ENCODE measurements around the gene TEKT5.
"Not testable (repeated sequence)": the region's sequence is repeated elsewhere in the genome, so short reads cannot be mapped to it uniquely, and the experiment has no call there.

TEKT5 gene

DNA sequence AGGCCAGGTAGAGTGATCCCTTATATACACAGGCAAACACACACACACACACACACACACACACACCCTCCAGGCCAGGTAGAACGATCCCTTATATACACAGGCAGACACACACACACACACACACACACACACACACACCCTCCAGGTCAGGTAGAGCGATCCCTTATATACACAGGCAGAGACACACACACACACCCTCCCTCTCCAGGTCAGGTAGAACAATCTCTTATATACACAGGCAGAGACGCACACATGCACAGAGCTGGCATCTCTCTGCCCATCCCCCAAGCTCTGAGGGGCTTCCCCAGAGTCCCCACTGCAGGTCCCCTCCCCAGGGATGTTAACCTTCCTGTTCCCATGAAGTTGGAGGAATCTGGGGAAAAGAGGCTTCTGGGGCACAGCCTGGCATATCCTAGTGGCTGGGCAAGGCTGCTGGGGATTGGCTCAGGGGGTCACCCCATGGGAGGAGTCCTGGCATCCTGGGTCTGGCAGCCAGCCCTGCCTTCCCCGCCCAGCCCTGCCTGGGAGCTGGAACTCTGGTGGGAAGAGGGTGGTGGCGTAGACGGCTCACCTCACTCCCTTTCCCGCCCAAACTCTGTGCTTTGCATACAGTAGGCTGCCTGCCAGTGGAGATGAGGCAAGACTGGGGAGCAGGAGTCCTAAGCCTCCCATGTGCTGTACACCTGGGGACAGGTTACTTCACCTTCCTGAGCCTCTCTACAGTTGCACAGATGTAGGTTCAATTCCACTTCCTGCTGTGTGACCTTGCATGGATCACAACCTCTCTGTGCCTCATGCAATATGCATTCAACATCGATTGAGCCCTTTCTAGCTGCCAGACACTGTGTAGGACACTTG is 41.8 kb downstream of the TEKT5 start:
- no peaks in the 10 kb centered on the region for H3K36me3 ChIP-seq (ENCODE audit: low read depth)
- H3K27me3 ChIP-seq (ENCODE audit: insufficient read depth, poor library complexity, severe bottlenecking) = no peaks in the 10 kb centered on the region
- H3K4me1 ChIP-seq (ENCODE audit: insufficient read depth, poor library complexity, severe bottlenecking) = peaks cover 4% of the 10 kb centered on the region
- H3K27ac ChIP-seq (ENCODE audit: poor library complexity, severe bottlenecking) = peak overlapping the region; percentile 25
- no peak for TF ChIP-seq CTCF (IDR thresholded peaks at IDR 0.05; ENCODE audit: poor library complexity, severe bottlenecking)
- no peaks in the 10 kb centered on the region for H3K9me3 ChIP-seq (ENCODE audit: severe bottlenecking)
- peak; percentile 99 for ATAC-seq (ENCODE audit: low read depth)
- DNase-seq (ENCODE audit: low spot score) = peak; percentile 95
- H3K4me3 ChIP-seq (ENCODE audit: severe bottlenecking) = peak overlapping the region; percentile 33

- not testable (repeated sequence) for DNase-seq (ENCODE audit: low spot score); H3K36me3 ChIP-seq (ENCODE audit: low read depth); ATAC-seq (ENCODE audit: low read depth); H3K27me3 ChIP-seq (ENCODE audit: insufficient read depth, poor library complexity, severe bottlenecking); H3K4me1 ChIP-seq (ENCODE audit: insufficient read depth, poor library complexity, severe bottlenecking); H3K4me3 ChIP-seq (ENCODE audit: severe bottlenecking); H3K27ac ChIP-seq (ENCODE audit: poor library complexity, severe bottlenecking); H3K9me3 ChIP-seq (ENCODE audit: severe bottlenecking)
Observed at GRCh38 chr16:10649098-10649497, 45.6 kb downstream of the TEKT5 start.

GRCh38 chr16:10647721-10648296 is 46.9 kb downstream of the TEKT5 start:
- no peaks in the 10 kb centered on the region for H3K9me3 ChIP-seq (ENCODE audit: severe bottlenecking)
- DNase-seq (ENCODE audit: low spot score) = no peak
- H3K4me3 ChIP-seq (ENCODE audit: severe bottlenecking) = no peak overlapping the region
- no peaks in the 10 kb centered on the region for H3K36me3 ChIP-seq (ENCODE audit: low read depth)
- no peak for ATAC-seq (ENCODE audit: low read depth)
- H3K4me1 ChIP-seq (ENCODE audit: insufficient read depth, poor library complexity, severe bottlenecking) = no peaks in the 10 kb centered on the region
- no peaks in the 10 kb centered on the region for H3K27me3 ChIP-seq (ENCODE audit: insufficient read depth, poor library complexity, severe bottlenecking)
- H3K27ac ChIP-seq (ENCODE audit: poor library complexity, severe bottlenecking) = no peak overlapping the region
- TF ChIP-seq CTCF (IDR thresholded peaks at IDR 0.05; ENCODE audit: poor library complexity, severe bottlenecking) = no peak

DNA sequence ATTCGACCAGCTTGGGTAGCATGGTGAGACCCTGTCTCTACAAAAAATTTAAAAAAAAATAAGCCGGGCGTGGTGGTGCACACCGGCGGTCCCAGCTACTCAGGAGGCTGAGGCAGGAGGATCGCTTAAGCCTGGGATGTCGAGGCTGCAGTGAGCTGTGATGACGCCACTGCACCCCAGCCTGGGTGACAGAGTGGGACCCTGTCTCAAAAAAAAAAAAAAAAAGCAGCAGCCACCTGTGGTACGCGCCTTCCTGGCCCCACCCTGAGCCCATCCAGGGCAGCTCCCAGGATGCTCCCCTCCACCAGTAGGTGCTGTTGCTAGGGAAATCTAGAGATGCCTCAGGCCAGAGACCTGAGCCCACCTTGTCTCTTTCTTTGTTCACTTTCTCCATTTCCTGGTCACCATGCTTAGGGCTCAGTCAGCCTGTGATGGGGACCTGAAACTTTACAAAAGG is 47.4 kb downstream of the TEKT5 start:
- ATAC-seq (ENCODE audit: low read depth) = no peak

More for the DNA sequence above, 47.4 kb downstream of the TEKT5 start:
- TF ChIP-seq CTCF (IDR thresholded peaks at IDR 0.05; ENCODE audit: poor library complexity, severe bottlenecking) = no peak
- Histone ChIP-seq H3K4me3 (ENCODE audit: severe bottlenecking) (no peak overlapping the region), H3K27me3 (ENCODE audit: insufficient read depth, poor library complexity, severe bottlenecking) (no peaks in the 10 kb centered on the region), H3K9me3 (ENCODE audit: severe bottlenecking) (no peaks in the 10 kb centered on the region), H3K27ac (ENCODE audit: poor library complexity, severe bottlenecking) (no peak overlapping the region), H3K36me3 (ENCODE audit: low read depth) (no peaks in the 10 kb centered on the region), H3K4me1 (ENCODE audit: insufficient read depth, poor library complexity, severe bottlenecking) (no peaks in the 10 kb centered on the region)
- no peak for DNase-seq (ENCODE audit: low spot score)

All from RWPE2 (cell line).